HepG2 (cell line): ENCODE measurements around the gene SRSF1. TPM values are rescaled to one million over a fixed set of nuclear protein-coding genes. Genes with fewer than 3 reads are reported as not detected.

Experiments
- ARID5B ChIP-seq: IDR thresholded peaks from 2 replicates; pipeline ENCODE4 v1.4.0; 2020; ENCODE audit warnings: mild to moderate bottlenecking, missing genetic modification reagents
- HOXA5 ChIP-seq: sonication (generic); formaldehyde crosslinking; IDR thresholded peaks from 2 replicates; pipeline ENCODE4 v1.4.0; 2020; ENCODE audit warnings: missing genetic modification reagents
- JUND ChIP-seq: sonication (generic); formaldehyde crosslinking; IDR thresholded peaks from 2 replicates; pipeline ENCODE4 v1.8.0; 2022; ENCODE audit warnings: mild to moderate bottlenecking, missing genetic modification reagents
- LCORL ChIP-seq, 2 experiments: fragments of 450-650 bp in 1 of 2; sonication (generic) in 1 of 2; formaldehyde crosslinking in 1 of 2; IDR thresholded peaks; 2 replicates each; pipeline versions ENCODE4 v1.5.0 to v1.6.1; 2017 to 2020; ENCODE audit warnings: antibody characterized with exemption in 1 of 2, missing genetic modification reagents in 1 of 2
- MAF1 ChIP-seq: sonication (generic); formaldehyde crosslinking; IDR thresholded peaks from 2 replicates; pipeline ENCODE4 v1.5.0; 2020; ENCODE audit warnings: missing genetic modification reagents, borderline replicate concordance
- MBD4 ChIP-seq: IDR thresholded peaks from 2 replicates; pipeline ENCODE4 v1.6.1; 2012; ENCODE audit warnings: low read length, inconsistent platforms, borderline replicate concordance
- NR2C2 ChIP-seq: sonication (generic); formaldehyde crosslinking; IDR thresholded peaks from 2 replicates; pipeline ENCODE4 v1.4.0; 2020; ENCODE audit warnings: missing genetic modification reagents, mild to moderate bottlenecking, moderate library complexity, borderline replicate concordance
- PHF20 ChIP-seq: sonication (generic); formaldehyde crosslinking; IDR thresholded peaks from 2 replicates; pipeline ENCODE4 v1.5.0; 2020; ENCODE audit warnings: mild to moderate bottlenecking, missing genetic modification reagents
- SAFB2 ChIP-seq: sonication (generic); formaldehyde crosslinking; IDR thresholded peaks from 2 replicates; pipeline ENCODE4 v1.5.1; 2020; ENCODE audit warnings: missing genetic modification reagents, low read depth, mild to moderate bottlenecking, borderline replicate concordance
- SNAPC2 ChIP-seq: sonication (generic); formaldehyde crosslinking; IDR thresholded peaks from 2 replicates; pipeline ENCODE4 v1.8.1; 2022; ENCODE audit warnings: mild to moderate bottlenecking, missing genetic modification reagents
- TRAFD1 ChIP-seq: sonication (generic); formaldehyde crosslinking; IDR thresholded peaks from 2 replicates; pipeline ENCODE4 v1.5.1; 2020; ENCODE audit warnings: missing genetic modification reagents, mild to moderate bottlenecking, borderline replicate concordance
- ZFP1 ChIP-seq: IDR thresholded peaks from 2 replicates; pipeline ENCODE4 v1.6.1; 2016
- ZMYM3 ChIP-seq: sonication (generic); formaldehyde crosslinking; IDR thresholded peaks from 2 replicates; pipeline ENCODE4 v1.5.1; 2020; ENCODE audit warnings: mild to moderate bottlenecking, missing genetic modification reagents
- ZNF124 ChIP-seq: sonication (generic); formaldehyde crosslinking; IDR thresholded peaks from 2 replicates; pipeline ENCODE4 v1.4.0; 2020; ENCODE audit warnings: missing genetic modification reagents
- ZNF30 ChIP-seq: sonication (generic); formaldehyde crosslinking; IDR thresholded peaks from 2 replicates; pipeline ENCODE4 v1.5.0; 2020; ENCODE audit warnings: mild to moderate bottlenecking, missing genetic modification reagents
- ZNF335 ChIP-seq: sonication (generic); formaldehyde crosslinking; IDR thresholded peaks from 2 replicates; pipeline ENCODE4 v1.4.0; 2020; ENCODE audit warnings: missing genetic modification reagents
- ZNF354B ChIP-seq: sonication (generic); formaldehyde crosslinking; IDR thresholded peaks from 2 replicates; pipeline ENCODE4 v1.8.0; 2022; ENCODE audit warnings: mild to moderate bottlenecking, missing genetic modification reagents
- ZSCAN21 ChIP-seq: sonication (generic); formaldehyde crosslinking; IDR thresholded peaks from 2 replicates; pipeline ENCODE4 v1.8.0; 2022; ENCODE audit warnings: mild to moderate bottlenecking, missing genetic modification reagents, moderate library complexity, borderline replicate concordance
- polyA plus RNA-seq, 8 experiments: library from polyadenylated mRNA; depleted of rRNA in 3 of 8; stranded (reverse) in 7 of 8; unstranded in 1 of 8; fragments of >200 nt; fragmentation: Illumina TruSeq in 4 of 8; extraction: Trizol in 4 of 8; gene quantifications; 2 replicates each; pipeline versions ENCODE4 v1.2.1 to v1.2.3, GENCODE V29; 2011 to 2016; ENCODE audit warnings: low read depth in 4 of 8, missing spikeins in 1 of 8, mixed read lengths in 1 of 8; ENCODE audit not compliant: insufficient read depth in 1 of 8
- total RNA-seq, 5 experiments: library from RNA; depleted of rRNA; stranded (reverse); fragments of >200 nt; fragmentation: Illumina TruSeq; extraction: Trizol; gene quantifications; 2 replicates each; pipeline ENCODE4 v1.2.3, GENCODE V29; 2016; ENCODE audit warnings: low read depth in 1 of 5
- TF ChIP-seq, protein P1 (sequence below): sonication (generic); formaldehyde crosslinking; IDR thresholded peaks from 2 replicates; pipeline ENCODE4 v1.9.0; 2021; ENCODE audit warnings: missing genetic modification reagents, mild to moderate bottlenecking, borderline replicate concordance
- TF ChIP-seq, protein P2 (sequence below): sonication (generic); formaldehyde crosslinking; IDR thresholded peaks from 2 replicates; pipeline ENCODE4 v1.4.0; 2020; ENCODE audit warnings: missing genetic modification reagents, borderline replicate concordance

Gene SRSF1
- total and polyA plus RNA-seq, 2 of the 13 experiments (the other 11 are each of a cell fraction or from before 2014, with no cell fraction given) = 142 to 445 TPM

DNA sequence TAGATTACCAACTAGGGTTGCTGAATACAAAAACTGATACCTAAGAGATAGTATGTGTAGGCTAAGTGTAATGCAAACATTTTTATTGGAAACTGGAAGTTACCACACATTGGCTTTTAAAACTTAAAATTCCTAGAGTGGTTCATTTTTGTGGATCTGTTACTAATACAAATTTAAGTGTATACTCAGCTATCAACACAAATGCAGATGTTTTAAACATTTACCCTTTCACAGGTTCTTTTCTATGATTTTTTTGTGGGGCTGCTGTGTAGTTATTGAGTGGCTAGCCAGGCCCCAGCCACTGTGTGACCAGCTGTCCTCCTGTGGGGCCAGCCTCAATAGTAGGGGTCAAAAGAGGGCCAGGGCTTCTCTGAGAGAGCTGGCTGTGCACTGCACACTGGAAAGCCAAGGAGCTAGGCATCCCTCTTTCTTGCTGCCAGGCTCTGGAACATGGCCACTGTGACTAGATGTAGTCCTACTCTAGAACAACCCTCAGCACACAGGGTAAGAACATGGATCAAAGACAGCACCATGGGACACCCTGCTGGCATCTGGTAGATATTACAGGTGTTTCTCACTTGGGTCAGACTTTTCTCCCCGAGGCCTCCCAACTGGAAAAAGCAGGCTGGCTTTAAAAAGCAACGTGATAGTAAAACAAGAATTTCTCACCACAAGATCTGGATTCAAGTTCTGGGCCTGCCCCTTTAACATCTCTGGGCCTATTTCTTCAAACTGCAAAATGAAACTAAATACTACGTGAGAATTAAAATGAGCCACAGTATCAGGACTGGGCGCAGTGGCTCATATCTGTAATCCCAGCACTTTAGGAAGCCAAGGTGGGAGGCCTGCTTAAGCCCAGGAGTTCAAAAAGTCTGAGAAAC is 11.7 kb downstream of the SRSF1 start (continued):
- no peak for TF ChIP-seq TRAFD1 (CRISPR knock-in tag)
- TF ChIP-seq SNAPC2 (CRISPR knock-in tag) = no peak
- TF ChIP-seq, protein P1, sequence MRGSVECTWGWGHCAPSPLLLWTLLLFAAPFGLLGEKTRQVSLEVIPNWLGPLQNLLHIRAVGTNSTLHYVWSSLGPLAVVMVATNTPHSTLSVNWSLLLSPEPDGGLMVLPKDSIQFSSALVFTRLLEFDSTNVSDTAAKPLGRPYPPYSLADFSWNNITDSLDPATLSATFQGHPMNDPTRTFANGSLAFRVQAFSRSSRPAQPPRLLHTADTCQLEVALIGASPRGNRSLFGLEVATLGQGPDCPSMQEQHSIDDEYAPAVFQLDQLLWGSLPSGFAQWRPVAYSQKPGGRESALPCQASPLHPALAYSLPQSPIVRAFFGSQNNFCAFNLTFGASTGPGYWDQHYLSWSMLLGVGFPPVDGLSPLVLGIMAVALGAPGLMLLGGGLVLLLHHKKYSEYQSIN (CRISPR knock-in tag) = no peak
- no peak for TF ChIP-seq ZSCAN21 (CRISPR knock-in tag)
- no peak for TF ChIP-seq MBD4
- no peak for TF ChIP-seq SAFB2
- TF ChIP-seq ZNF354B (CRISPR knock-in tag) = peak; percentile 68; the same call in 1 of the 2 replicates
- TF ChIP-seq ZFP1 (CRISPR knock-in tag) = no peak
- TF ChIP-seq, protein P2, sequence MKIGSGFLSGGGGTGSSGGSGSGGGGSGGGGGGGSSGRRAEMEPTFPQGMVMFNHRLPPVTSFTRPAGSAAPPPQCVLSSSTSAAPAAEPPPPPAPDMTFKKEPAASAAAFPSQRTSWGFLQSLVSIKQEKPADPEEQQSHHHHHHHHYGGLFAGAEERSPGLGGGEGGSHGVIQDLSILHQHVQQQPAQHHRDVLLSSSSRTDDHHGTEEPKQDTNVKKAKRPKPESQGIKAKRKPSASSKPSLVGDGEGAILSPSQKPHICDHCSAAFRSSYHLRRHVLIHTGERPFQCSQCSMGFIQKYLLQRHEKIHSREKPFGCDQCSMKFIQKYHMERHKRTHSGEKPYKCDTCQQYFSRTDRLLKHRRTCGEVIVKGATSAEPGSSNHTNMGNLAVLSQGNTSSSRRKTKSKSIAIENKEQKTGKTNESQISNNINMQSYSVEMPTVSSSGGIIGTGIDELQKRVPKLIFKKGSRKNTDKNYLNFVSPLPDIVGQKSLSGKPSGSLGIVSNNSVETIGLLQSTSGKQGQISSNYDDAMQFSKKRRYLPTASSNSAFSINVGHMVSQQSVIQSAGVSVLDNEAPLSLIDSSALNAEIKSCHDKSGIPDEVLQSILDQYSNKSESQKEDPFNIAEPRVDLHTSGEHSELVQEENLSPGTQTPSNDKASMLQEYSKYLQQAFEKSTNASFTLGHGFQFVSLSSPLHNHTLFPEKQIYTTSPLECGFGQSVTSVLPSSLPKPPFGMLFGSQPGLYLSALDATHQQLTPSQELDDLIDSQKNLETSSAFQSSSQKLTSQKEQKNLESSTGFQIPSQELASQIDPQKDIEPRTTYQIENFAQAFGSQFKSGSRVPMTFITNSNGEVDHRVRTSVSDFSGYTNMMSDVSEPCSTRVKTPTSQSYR (CRISPR knock-in tag) = peak; percentile 10; the same call in 1 of the 2 replicates
- no peak for TF ChIP-seq NR2C2 (CRISPR knock-in tag)
- peak; percentile 22; the same call in 1 of the 2 replicates for TF ChIP-seq ARID5B (CRISPR knock-in tag)
- TF ChIP-seq ZNF335 = 0 out of 2 replicates have a peak, but pooled peaks have one; percentile 44
- TF ChIP-seq HOXA5 (CRISPR knock-in tag) = no peak
- no peak for TF ChIP-seq ZNF30
- no peak for TF ChIP-seq PHF20
- no peak for TF ChIP-seq ZMYM3 (CRISPR knock-in tag)
- TF ChIP-seq MAF1 (CRISPR knock-in tag) = no peak
- TF ChIP-seq LCORL (IDR thresholded peaks at IDR 0.05) = no peak
- TF ChIP-seq LCORL (CRISPR knock-in tag; IDR thresholded peaks at IDR 0.05) = no peak
- TF ChIP-seq ZNF124 = peak; percentile 66; the same call in 1 of the 2 replicates
- TF ChIP-seq JUND (CRISPR knock-in tag) = no peak
